Activated T-helper 1 cell treated with anti-CD3 and anti-CD28 coated beads, Interleukin-2, amount 50 U/mL, for 16 hours (primary cell): Measurements from ENCODE around the gene MAMDC2.

Source experiments
- DNase-seq, 2 donors: peaks; one replicate each; pipeline ENCODE4 v3.0.0-alpha.2; 2020; ENCODE audit warnings: low read depth in 1 of 2, low spot score in 1 of 2

MAMDC2 gene

DNA sequence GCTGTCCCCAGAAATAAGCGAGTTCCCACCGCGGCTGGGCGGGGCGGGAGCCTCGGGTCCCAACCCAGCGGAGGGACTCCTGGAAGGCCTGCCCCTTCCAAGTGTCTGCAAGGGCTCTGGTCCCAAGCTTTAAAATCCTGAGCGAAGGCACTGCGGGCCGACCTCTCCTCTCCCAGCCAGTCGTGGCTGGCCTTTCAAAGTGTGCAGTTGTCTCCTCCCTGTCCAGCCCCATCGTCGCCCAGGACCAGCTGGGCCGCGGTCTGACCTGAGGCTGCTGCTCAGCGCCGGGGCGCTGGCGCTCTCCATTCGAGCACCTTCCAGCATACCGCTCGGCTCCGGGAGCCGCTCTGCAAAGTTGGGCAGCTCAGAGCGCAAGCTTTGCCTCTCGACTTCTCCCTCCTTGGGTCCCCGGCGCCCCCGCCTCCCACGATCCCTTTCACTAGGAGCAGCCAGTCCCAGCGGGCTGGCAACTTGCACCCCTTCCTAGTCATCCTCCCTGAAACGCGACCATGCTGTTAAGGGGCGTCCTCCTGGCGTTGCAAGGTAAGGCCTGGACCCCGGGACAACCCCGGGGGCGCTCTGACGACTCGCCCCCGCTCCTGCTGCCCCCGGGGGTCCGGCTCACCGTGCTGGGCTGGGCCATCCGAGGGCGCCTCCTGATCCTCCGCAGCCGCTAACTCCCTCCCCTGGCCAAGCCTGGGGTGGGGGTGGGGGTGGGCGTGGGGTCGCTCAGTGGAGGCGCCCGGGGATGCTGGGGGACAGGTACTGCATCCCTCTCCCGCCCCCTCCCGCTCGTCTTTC, at the start of gene MAMDC2:
Gene MAMDC2, plus strand, starts transcription at position 160 of the 801 bp plus-strand sequence. Its CDS starts 350 bp downstream, at position 510.
- no peak for DNase-seq

- no peak for DNase-seq
Measured at GRCh38 chr9:69995846-69996245, 47.8 kb upstream of the MAMDC2 start.

DNA sequence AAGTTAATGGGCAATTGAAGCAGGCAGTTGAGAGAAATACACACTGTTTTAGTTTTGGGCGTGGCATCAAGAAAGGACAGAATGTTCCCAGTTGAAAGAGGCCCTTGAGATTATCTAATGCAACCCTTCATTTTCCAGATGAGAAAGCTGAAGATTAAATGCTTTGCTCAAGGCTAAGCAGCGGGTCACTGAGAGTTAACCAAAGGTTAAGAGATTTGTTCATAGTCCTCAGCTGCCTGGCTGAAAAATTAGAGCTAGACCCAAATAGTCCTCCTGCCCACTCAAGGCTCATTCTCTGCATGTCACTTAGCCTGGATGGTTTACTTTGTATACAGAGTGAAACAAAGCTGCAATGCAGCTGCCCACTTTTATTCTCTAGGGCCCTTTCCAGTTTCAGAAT, 46.7 kb upstream of the MAMDC2 start:
- DNase-seq: no peak

GRCh38 chr9:69997524-69997923, 46.1 kb upstream of the MAMDC2 start:
- DNase-seq: no peak

DNA sequence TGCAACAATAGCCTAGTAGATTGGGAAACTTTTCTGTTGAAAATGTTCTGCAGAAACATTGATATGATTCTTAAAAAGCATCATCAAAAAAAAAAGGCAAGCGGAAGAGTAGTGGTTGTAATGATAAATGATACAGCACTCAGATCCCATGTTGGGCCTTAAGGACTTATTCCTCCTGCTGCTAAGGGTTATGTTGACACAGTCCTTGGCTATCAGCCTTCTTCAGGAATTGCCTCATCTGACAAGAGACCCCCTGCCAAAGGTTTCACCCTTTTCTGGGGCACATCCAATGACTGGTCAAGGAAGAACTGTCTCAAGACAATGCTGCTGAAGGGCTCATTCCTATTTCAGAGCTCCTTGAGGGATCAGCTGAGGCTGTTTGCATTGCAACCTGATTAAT, 44.3 kb upstream of the MAMDC2 start:
- no peak for DNase-seq

- DNase-seq: no peak
Measured at GRCh38 chr9:70000469-70000868, 43.2 kb upstream of the MAMDC2 start.

GRCh38 chr9:70003901-70004714, 39.5 kb upstream of the MAMDC2 start:
- no peak for DNase-seq

GRCh38 chr9:70006306-70006705, 37.3 kb upstream of the MAMDC2 start:
- DNase-seq: no peak

- DNase-seq: no peak
Measured at GRCh38 chr9:70007831-70008230, 35.8 kb upstream of the MAMDC2 start.

- no peak for DNase-seq
Measured at GRCh38 chr9:70010015-70010414, 33.6 kb upstream of the MAMDC2 start.

- DNase-seq: no peak
Measured at GRCh38 chr9:70011366-70011765, 32.3 kb upstream of the MAMDC2 start.

DNA sequence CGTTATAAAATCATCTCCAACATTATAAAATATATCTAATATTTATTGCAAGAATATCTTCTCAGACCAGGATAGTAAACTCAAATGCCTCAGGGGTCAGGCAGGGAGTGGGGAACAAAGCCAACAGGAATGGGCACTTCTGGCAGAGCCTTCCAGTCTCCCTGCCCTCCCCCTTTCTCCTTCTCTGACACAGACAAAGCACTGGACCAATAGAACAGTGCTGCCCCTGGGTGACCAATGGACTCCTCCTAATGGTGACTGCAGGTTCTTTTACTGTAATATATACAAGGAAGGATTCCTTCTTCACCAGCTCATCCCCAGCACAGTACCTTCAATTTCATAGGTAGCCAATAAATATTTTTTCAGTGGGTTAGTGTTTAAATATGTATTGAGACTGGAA, 31.1 kb upstream of the MAMDC2 start:
- no peak for DNase-seq

DNA sequence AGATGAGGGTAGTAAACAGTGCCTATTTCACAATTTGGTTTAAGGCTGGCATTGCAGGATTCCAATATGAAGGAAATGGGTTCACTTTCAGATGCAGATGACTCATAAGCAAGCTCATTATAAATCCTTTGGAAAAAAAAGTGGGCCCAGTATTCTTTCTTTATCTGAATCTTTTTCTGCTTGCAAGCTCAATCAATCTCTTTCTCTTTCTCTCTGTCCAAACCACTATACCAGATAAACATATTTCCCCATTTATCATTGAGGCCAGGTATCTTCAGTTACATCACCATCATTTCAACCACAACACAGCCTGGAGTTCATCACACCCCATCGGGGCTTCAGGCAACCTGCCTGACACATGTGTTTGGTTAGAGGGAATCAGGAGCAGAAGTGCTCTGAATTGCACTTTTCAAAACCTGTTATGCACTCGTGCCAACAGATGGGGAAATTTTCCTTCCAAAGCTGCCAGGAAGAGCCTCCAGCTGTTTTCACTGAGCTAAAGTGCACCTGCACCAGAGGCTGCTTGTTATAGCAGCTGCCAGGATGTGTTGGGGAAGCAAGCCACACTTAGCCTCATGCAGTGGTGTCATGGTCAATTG, 30.0 kb upstream of the MAMDC2 start:
- DNase-seq: no peak

DNA sequence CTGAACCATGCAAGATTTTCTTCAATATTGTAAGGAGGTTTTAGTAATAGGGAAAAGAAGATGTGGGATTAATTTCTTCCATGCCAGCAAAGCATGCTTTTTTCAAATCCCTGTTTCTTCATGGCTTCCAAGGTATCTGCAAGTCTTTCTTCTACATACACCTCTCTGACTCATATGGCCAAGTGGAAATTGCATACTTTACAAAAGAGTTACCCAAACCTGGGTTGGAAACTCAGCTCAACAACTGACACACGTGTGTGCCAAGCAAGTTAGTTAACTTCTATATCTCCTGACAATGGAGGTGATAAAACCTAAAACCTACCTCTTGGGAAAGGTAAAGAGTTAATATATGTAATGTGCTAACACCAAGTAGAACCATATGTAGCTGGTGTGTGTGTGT, 28.5 kb upstream of the MAMDC2 start:
- no peak for DNase-seq

- no peak for DNase-seq
Measured at GRCh38 chr9:70020217-70020616, 23.4 kb upstream of the MAMDC2 start.

- no peak for DNase-seq
Measured at GRCh38 chr9:70020991-70021571, 22.6 kb upstream of the MAMDC2 start.

GRCh38 chr9:70028287-70028686, 15.4 kb upstream of the MAMDC2 start:
- DNase-seq: no peak

GRCh38 chr9:70030156-70030555, 13.5 kb upstream of the MAMDC2 start:
- no peak for DNase-seq

DNA sequence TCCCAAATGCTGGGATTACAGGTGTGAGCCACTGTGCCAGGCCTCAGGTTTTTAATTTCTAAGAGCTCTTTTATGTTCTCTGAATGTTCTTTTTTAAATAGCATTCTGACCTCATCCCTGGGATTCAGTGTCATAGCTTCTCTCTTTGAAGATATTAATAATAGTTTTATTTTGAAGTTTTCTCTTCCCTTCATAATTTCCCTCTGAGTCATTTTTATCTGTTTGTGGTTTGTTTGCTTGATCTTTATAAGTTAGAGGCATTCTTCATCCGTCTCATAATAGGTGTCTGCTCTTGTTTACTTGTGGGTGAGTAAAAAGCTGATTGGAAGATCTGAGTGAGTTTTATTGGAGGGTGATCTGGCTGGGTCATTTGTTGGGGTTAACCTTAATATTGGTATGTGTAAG, 12.5 kb upstream of the MAMDC2 start:
- DNase-seq: no peak

DNA sequence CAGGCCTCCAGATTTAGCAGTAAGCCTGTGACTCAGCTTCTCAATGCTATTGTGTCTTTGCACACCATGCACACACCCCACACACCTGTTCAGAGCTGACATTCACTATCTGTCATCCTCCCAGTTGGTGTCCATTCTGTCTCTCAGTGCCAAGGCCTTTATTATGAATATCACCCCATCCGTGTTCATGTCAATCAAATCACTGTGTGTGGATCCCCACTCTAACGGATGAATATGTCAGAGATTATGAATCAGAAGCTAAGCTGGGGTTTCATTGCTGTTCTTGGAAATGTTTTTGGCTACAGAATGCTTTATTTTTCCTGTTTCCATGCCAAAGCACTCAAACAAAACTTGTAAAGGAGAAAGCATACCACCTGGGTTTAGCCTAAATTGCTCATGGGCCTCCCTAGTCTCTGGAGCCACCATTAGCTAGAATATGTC, 9.4 kb upstream of the MAMDC2 start:
- DNase-seq: no peak

- DNase-seq: no peak
Measured at GRCh38 chr9:70035691-70036090, 8.0 kb upstream of the MAMDC2 start.

DNA sequence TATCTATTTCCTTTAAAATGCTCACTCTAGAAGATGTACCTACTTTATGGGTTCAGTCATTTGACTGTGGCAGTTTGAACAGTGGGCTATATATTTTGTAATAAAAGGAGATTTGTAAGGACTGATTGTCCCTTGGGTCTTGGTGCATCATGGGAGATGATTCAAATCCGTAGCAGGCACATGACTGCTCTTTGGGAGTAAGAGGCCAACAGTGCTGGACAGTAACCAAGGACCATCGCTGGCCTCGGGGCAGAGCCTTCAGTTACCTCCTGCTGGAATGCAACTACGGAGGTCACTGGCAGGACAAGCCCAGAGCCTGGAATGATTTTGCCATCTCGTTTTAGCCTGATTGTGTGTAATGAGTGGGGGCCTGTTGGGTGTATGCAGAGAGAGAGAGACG, 7.0 kb upstream of the MAMDC2 start:
- no peak for DNase-seq
